DOHH2 (cell line): Measurements from ENCODE around the gene RNLS.

Experiments
- EZH2phosphoT487 ChIP-seq: fragments of 200-600 bp; sonication (generic); IDR thresholded peaks from 2 replicates; pipeline ENCODE4 v1.6.1; 2017; ENCODE audit warnings: borderline replicate concordance, mild to moderate bottlenecking, antibody characterized with exemption, low read length, moderate library complexity, mixed read lengths
- TF ChIP-seq, protein P1 (sequence below): fragments of 200-600 bp; sonication (generic); IDR thresholded peaks from one replicate; pipeline ENCODE4 v1.5.1; 2014; ENCODE audit warnings: antibody characterized with exemption, mild to moderate bottlenecking, low read depth, low read length; ENCODE audit not compliant: poor library complexity, severe bottlenecking

- TF ChIP-seq, protein P1, sequence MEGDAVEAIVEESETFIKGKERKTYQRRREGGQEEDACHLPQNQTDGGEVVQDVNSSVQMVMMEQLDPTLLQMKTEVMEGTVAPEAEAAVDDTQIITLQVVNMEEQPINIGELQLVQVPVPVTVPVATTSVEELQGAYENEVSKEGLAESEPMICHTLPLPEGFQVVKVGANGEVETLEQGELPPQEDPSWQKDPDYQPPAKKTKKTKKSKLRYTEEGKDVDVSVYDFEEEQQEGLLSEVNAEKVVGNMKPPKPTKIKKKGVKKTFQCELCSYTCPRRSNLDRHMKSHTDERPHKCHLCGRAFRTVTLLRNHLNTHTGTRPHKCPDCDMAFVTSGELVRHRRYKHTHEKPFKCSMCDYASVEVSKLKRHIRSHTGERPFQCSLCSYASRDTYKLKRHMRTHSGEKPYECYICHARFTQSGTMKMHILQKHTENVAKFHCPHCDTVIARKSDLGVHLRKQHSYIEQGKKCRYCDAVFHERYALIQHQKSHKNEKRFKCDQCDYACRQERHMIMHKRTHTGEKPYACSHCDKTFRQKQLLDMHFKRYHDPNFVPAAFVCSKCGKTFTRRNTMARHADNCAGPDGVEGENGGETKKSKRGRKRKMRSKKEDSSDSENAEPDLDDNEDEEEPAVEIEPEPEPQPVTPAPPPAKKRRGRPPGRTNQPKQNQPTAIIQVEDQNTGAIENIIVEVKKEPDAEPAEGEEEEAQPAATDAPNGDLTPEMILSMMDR, result no peak
- no peak for TF ChIP-seq EZH2phosphoT487
Observed at GRCh38 chr10:88270061-88270808, 312.9 kb downstream of the RNLS start.
